ENCODE data around the gene URI1.

The URI1 gene

GRCh38 chr19:29971648-29972047 is 29.6 kb downstream of the URI1 start:
- DNase-seq (ENCODE audit: low read depth): no peak

GRCh38 chr19:29974701-29975100 is 32.7 kb downstream of the URI1 start:
- DNase-seq (ENCODE audit: low read depth): no peak

DNA sequence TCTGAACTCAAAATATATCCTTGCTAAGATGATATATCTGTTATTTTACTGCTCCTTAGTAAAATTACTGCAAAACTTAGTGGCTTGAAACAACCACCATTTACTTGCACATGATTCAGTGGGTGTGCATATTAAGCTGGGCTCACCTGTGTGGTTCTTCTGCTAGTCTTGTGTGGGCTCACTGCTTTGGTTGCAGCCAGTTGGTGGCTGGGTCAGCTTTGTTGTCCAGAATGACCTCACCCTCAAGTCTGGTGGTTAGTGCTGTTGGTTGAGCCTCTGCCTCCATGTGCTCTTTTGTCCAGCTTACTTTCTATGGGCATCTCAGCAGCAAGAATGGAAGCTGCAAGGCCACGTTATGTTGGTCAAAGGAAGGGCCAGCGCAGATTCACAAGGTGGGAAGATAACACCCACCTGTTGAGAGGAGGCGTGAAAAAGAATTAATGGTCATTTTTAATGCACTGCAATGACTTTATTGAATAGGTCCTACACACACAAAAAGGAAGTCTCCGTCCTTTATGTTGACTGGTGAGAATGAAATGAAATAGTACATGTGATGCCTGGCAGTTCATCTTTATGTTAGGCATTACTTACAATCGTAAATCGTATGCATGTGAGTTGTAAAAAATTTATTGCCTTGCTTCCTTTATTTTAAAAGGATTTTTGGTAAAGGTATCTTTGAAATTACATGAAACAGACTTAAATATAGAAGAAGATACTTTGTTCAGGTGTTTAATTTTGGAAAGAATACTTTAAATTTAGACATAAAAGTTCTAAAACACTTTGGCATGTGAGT is 34.3 kb downstream of the URI1 start:
- no peak for DNase-seq (ENCODE audit: low read depth)

DNA sequence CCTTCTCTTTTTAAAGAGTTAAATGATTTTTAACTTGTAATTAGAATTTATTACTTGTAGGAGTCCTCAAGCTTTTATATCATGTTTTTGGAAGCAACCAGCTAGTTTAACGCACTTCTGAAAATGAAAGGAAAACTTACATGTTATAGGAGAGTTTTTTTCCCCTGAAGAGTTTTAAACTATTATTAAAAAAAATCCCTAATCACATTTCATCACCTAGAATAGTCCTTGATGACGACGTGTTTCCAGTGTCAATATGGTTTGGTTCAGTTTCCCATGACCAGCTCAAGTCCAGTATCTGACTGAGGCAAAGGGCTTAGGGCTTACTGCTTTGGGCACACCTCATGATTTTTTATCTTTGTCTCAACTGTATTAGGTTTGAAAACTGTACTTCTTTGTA is 36.0 kb downstream of the URI1 start:
- DNase-seq (ENCODE audit: low read depth): no peak

DNA sequence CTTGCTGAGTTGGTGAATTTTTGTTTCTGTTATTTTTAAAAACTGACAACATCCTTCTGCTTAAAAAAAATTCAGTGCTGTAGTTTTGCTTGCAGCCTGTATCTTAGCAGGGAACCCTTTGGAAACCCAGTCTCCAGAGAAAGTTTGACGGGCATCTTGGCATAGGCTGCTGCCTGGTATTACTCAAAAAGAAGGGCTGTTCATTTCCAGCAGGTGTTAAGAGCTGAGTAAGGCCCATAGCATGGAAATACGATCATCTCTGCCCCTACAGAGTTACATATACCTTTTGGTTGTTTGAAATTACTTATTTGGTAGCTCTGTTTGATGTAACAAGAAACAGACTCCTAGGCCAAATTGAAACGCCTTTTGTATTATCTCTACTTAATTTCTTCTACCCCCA is 41.5 kb downstream of the URI1 start:
- DNase-seq (ENCODE audit: low read depth): no peak

DNA sequence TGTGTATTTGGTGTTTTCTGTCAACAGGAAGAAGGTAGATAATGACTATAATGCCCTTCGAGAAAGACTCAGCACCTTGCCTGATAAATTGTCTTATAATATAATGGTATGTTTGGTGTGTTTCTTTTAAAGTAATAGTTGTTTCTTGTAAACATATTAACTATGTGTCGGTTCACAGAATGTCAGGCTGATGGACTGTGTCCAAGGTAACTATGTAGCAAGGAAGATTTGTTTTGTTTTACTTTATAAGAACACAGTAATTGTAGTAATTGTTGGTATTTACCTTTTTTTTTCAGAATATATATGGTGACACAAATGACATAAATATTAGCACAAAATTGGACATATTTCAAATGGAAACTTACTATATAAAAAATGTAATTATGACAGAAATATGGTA is 43.2 kb downstream of the URI1 start:
- no peak for DNase-seq (ENCODE audit: low read depth)

- DNase-seq (ENCODE audit: low read depth): no peak
Observed at GRCh38 chr19:29988351-29988750, 46.3 kb downstream of the URI1 start.

DNA sequence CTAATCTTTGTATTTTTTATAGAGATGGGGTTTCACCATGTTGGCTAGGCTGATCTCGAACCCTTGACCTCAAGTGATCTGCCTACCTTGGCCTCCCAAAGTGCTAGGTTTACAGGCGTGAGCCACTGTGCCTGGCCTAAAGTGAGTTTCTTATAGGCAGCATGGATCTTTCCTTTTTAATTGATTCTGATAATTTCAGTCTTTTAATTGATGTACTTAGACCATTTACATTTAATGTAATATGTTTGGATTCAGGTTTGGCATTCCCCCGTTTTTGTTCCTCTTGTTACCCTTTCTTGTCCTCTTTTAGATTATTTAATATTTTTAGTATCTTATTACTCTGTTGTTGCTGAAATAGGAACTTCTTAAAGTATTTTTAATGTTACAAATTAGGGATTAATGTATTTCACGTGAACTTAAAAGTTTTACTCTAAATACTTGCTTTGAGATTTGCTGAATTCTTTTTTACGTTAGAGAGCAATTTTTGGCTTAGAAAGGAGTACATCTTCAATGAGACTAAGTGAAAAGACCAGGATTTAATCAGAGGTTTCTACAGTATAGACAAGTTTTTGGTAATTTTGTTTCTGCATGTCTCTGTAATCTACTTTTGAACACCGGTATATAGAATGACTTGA is 50.3 kb downstream of the URI1 start:
- no peak for DNase-seq (ENCODE audit: low read depth)

- no peak for DNase-seq (ENCODE audit: low read depth)
Observed at GRCh38 chr19:29999490-29999889, 57.5 kb downstream of the URI1 start.

GRCh38 chr19:30000862-30001261 is 58.8 kb downstream of the URI1 start:
- no peak for DNase-seq (ENCODE audit: low read depth)

GRCh38 chr19:30001301-30001700 is 59.3 kb downstream of the URI1 start:
- DNase-seq (ENCODE audit: low read depth): no peak

GRCh38 chr19:30001791-30002190 is 59.8 kb downstream of the URI1 start:
- DNase-seq (ENCODE audit: low read depth): no peak

DNA sequence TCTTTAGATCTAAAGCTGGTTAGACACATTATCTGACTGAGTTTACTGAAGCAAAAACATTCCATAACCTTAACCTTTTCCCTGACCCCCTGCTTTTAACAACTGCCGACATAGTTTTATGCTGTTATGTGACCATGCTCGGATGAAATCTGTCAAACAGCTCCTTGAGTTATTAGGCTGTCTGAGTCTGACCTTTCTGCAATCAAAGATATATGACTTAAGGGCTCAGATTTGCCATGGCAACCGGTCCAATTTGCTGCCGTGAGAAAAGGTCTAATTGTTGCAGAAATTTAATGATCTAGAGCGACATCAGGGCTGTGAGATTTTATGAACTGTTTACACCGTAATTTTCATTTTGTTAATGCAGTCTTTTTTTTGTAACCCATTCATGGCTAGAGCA is 61.8 kb downstream of the URI1 start:
- no peak for DNase-seq (ENCODE audit: low read depth)

DNA sequence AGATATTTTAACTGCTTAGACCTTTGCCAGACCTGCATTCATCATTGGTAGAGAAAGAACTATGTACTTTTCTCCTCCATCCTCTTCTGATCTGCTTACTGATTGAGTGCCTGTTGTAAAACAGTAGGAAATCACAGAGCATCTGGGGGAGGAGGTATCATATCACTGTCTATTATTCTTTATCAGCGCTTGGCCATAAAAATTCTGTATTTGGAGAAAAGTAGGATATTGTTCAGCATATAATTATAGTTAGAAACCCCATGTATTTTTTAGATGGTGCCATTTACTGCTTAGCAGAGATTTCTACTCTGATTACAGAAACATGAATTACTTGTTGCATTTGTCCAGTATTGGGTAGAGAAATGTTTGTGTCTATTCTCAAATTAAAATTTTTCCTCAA is 62.4 kb downstream of the URI1 start:
- DNase-seq (ENCODE audit: low read depth): no peak

DNA sequence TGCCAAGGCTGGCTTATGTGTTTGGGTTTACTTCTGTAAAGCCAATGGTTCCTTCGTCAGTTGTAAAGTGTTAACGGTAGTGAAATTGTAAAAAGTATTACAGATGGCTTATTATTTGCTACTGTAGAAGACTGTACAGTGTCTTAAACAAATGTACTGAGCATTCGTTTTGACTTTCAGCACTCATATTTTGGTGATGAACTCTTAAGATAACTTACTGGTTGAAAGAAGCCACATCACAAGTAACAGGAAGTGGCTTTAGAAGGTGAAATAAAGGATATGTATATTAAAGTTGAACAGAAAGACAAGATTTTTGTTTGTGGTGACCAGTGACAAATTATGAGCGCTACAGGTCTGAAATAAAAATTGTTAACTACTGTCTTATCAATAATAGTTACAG is 64.2 kb downstream of the URI1 start:
- DNase-seq (ENCODE audit: low read depth): no peak

GRCh38 chr19:30008169-30008568 is 66.1 kb downstream of the URI1 start:
- DNase-seq (ENCODE audit: low read depth): no peak

GRCh38 chr19:30009013-30009412 is 67.0 kb downstream of the URI1 start:
- DNase-seq (ENCODE audit: low read depth): no peak

GRCh38 chr19:30011051-30011578 is 69.1 kb downstream of the URI1 start:
- DNase-seq (ENCODE audit: low read depth): no peak

- DNase-seq (ENCODE audit: low read depth): no peak
Observed at GRCh38 chr19:30014770-30015169, 72.7 kb downstream of the URI1 start.

- no peak for DNase-seq (ENCODE audit: low read depth)
Observed at GRCh38 chr19:30017172-30017571, 75.1 kb downstream of the URI1 start.

DNA sequence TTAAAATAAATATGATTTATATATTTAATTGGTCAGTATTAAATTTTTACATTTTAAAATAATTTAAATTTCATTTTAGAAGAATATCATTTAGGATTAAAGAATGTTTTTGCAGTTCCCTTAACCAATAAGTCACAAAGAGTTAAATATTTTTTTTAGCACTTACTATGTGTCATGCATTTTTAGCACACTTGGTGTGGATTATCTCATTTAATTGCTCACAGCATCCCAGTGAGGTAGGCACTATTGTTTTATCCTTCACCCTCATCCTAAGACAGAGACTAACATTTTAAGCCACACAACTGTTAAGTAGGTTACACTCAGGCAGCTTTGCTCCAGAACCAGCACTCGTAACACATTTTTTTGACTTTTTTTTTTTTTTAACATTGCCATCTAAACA is 78.2 kb downstream of the URI1 start:
- no peak for DNase-seq (ENCODE audit: low read depth)

GRCh38 chr19:30022659-30023058 is 80.6 kb downstream of the URI1 start:
- DNase-seq (ENCODE audit: low read depth): no peak

- DNase-seq (ENCODE audit: low read depth): no peak
Observed at GRCh38 chr19:30023330-30023729, 81.3 kb downstream of the URI1 start.

DNA sequence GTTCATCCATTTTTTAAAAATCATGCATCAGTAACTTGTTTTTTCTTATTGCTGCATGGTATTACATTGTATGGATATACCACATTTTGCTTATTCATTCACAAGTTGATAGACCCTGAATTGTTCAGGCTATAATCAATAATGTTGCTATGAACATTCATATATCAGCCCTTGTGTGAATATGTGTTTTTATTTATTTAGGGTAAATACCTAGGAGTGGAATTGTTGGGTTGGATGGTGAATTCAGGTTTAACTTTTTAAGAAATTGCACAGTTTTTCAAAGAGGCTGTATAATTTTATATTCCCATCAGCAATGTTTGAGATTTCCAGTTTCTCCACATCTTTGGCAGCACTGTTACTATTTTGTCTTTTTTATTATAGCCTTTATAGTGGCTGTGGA is 82.1 kb downstream of the URI1 start:
- DNase-seq (ENCODE audit: low read depth): no peak

Measured in activated T-helper 1 cell treated with Interleukin-2 at 50 U/mL for 16 hours (primary cell).